H7 (cell line): ENCODE data around the gene EFHD1. TPM values are rescaled to one million over a fixed set of nuclear protein-coding genes. Genes with fewer than 3 reads are reported as not detected.
"Not testable (repeated sequence)": the region's sequence is repeated elsewhere in the genome, so short reads cannot be mapped to it uniquely, and the experiment has no call there.

Experiments
- DNase-seq: peaks from one replicate; pipeline ENCODE4 v3.0.0; 2012
- H3K27me3 ChIP-seq: 2 replicates; pipeline ENCODE4 v1.6.0; 2011; ENCODE audit warnings: mild to moderate bottlenecking, low read length; ENCODE audit not compliant: control insufficient read depth, insufficient read depth
- H3K36me3 ChIP-seq: replicated peaks from 2 replicates; pipeline ENCODE4 v1.5.1; 2011; ENCODE audit warnings: low read length; ENCODE audit not compliant: control insufficient read depth, insufficient read depth
- H3K4me3 ChIP-seq: 2 replicates; pipeline ENCODE4 v1.5.1; 2011; ENCODE audit warnings: low read depth, mild to moderate bottlenecking, control low read depth, low read length, moderate library complexity; ENCODE audit not compliant: insufficient read depth
- total RNA-seq: library from RNA; depleted of rRNA; stranded (reverse); fragments of >200 nt; shearing (Covaris generic); gene quantifications from 2 replicates; pipeline ENCODE4 v1.2.3, GENCODE V29; 2014

EFHD1 gene
- total RNA-seq, 1 experiment from 2014 or later = 3.8 TPM

DNA sequence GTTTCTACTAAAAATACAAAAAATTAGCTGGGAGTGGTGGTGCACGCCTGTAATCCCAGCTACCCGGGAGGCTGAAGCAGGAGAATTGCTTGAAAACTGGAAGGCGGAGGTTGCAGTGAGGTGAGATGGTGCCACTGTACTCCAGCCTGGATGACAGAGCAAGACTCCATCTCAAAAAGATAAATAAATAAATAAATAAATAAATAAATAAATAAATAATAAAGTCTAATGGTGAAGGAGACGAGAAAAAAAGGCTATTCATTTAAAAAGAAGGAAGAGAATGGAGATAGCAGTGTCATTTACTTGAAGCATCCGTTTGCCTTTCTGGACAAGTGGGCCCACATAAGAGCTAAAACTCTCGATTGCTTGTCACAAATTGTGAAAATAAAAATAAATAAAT, 52.0 kb downstream of the EFHD1 start:
- H3K27me3 ChIP-seq, H3K36me3 ChIP-seq, H3K4me3 ChIP-seq, DNase-seq: not testable (repeated sequence)

DNA sequence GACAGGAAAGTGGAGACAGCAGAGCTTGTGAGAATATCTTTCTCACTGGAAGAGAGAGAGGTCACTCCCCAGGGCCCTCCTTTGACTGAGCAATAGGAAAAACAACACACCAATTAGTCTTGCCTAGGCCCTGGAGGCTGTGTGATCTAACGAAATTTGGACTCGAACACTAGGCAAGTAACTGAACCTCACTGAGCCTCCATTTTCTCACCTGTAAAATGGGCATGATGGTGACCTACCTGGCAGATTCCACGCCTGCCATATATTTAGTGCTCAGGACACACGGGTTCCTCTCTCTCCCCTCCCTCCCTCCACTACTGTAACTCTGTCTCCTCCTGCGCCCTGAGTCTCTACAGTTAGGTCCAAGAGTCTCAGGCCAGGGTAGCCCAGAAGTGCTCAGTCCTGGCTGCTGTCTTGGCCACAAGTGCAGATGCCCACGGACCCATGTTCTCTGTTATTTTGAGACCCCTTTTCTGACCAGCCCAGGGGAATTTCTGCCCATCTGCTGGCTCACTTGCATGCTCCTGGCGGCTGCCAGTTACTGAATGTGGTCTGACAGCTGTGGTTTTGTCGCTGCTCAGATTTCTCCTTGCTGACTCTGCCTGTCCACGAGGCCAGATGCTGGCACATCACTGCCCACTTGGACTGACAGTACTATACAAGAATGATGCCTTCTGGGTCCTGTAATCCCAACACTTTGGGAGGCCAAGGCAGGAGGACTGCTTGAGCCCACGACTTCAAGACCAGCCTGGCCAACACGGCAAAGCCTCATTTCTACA, 54.2 kb downstream of the EFHD1 start:
- H3K27me3 ChIP-seq = no peaks in the 10 kb centered on the region
- no peak overlapping the region for H3K4me3 ChIP-seq
- H3K36me3 ChIP-seq = no peaks in the 10 kb centered on the region
- DNase-seq = no peak

DNA sequence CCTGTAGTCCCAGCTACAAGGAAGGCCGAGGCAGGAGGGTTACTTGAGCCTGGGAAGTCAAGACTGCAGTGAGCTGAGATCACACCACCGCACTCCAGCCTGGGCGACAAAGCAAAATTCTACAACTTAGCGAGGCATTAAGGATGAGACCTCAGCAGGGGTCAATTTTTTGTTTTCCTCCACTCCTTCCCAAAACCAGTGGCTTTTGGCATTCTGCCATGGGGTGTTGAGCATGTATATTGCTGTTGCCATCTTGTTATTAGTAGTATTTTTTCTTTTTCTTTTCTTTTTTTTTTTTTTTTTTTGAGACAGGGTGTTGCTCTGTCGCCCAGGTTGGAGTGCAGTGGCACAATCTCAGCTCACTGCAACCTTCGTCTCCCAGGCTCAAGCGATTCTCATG, 54.8 kb downstream of the EFHD1 start:
- DNase-seq = no peak
- no peaks in the 10 kb centered on the region for H3K36me3 ChIP-seq

DNA sequence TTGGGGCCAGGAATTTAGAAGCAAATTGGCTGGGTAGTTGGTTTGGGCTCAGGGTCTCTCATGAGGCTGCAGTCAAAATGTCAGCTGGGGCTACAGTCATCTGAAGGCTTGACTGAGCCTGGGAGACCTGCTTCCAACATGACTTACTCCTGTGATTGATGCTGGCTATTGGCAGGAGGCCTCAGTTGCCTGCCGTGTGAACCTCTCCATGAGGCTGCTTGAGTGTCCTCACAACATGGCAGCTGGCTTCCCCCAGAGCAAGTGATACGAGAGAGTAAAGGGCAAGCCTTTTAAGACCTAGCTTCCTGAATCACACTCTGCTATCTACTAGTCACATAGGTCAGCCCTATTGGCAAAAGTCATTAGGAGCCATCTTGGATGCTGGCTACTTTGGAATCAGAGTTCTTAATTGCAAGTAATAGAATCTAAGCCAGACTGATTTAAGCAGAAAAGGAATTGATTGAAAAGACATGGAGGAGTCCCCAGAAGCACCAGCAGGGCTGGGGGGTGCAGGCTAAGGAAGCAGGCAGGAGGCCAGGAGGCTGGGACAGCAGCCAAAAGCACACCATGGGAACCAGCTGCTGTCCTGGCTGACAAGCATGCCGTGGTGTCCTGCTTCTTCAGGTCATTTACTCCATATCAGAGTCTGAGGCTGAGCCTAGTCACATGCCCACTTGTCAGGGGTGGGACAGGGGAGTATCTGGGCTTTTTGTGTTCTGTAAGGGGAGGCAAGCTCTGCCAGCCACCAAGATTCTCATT, 55.9 kb downstream of the EFHD1 start:
- H3K27me3 ChIP-seq = no peaks in the 10 kb centered on the region
- no peak for DNase-seq
- H3K36me3 ChIP-seq = no peaks in the 10 kb centered on the region
- no peak overlapping the region for H3K4me3 ChIP-seq

More for the DNA sequence above, 54.8 kb downstream of the EFHD1 start:
- H3K27me3 ChIP-seq = no peaks in the 10 kb centered on the region
- H3K4me3 ChIP-seq = no peak overlapping the region

DNA sequence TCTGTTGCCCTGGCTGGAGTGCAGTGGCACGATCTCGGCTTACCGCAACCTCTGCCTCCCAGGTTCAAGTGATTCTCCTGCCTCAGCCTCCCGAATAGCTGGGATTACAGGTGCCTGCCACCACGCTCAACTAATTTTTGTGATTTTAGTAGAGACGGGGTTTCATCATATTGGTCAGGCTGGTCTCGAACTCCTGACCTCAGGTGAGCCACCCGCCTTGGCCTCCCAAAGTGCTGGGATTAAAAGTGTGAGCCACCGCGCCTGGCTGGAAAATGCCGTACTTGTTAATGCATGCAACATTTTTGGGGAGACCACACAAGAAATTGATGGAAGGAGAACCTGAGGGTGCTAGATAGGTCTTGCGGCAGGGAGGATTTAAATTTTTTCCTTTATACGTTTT, 57.7 kb downstream of the EFHD1 start:
- H3K36me3 ChIP-seq, H3K4me3 ChIP-seq, H3K27me3 ChIP-seq, DNase-seq: not testable (repeated sequence)

DNA sequence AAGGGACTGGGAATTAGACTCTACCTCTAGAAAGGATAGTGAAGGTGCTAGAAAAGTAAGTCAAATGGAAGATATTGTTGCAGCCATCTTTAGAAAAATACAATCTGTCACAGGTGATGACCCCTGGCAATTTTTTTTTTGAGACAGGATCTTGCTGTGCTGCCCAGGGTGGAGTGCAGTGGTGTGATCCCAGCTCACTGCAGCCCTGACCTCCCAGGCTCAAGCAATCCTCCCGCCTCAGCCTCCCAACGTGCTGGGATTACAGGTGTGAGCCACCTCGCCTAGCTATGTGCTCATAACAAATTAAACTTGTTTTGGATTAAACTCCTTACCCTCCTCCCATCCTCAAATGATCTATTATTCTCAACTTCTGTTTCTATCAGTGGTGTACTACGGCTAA, 59.9 kb downstream of the EFHD1 start:
- DNase-seq = no peak
- Histone ChIP-seq H3K27me3 (no peaks in the 10 kb centered on the region), H3K36me3 (no peaks in the 10 kb centered on the region), H3K4me3 (no peak overlapping the region)

DNA sequence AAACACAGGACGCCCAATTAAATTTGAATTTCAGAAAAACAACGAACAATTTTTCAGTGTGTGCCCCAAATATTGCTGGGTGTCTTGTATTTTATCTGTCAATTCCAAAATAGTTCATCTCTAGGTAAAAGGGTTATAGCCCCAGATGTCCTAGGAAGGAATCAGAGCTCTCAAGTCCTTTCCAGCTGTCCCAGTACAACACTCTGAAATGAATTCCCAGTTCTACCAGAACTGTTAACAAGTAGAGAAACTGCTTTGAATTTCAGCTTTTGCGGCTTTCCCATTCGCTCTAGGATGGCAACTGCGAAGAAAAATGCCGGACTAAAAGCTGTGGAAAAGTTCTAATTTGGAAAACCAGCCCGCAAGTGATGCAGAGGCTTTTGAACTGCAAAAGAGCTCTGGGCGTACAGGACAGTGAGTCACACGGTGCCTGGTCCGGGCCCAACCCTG, 63.2 kb downstream of the EFHD1 start:
- no peak for DNase-seq
- Histone ChIP-seq H3K36me3 (no peaks in the 10 kb centered on the region), H3K4me3 (no peak overlapping the region; the same call in 1 of the 2 replicates), H3K27me3 (no peaks in the 10 kb centered on the region)

DNA sequence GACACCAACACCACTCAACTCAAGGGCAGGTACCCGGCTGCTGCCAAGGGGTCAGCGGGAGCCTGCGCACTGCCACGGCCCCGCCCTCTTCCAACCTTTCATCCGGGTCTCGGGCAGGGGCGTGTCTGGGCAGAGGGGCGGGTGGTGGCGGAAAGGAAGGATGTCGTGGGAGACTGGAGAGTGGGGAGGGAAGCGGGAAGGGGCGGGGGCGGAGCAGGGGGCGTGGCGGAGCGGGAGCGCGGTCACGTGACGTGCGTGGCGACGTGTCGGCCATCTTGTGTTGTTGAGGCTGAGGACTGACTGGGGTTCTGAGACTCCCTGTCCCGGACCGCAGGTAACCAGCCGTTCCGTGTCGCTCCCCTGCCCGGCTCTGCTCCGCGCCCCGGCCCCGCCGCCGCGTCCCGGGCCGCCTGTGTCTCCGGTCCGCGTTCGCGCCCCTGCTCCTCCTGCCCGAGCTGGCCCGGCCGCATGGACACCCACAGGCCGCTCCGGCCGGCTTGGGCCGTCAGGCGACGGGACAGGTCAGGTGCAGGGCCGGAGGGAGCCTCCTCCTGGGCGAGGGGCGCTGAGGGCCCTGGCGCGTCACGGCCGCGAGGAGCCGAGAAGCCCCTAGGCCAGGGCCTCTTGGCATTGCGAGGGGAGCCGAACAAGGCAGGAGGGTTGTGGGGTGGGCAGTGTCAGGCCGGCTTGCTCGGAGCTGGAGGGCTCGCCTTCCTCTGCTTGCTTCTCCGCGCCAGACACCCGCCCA, 63.8 kb downstream of the EFHD1 start, which contains the start of gene GIGYF2:
GIGYF2 (plus strand) TSS at position 273 of the 748 bp plus-strand sequence. CDS start 37,867 bp downstream, outside the sequence.
- Histone ChIP-seq H3K27me3 (no peaks in the 10 kb centered on the region), H3K4me3 (peak within 1 kb of the TSS; percentile 81), H3K36me3 (0 out of 2 replicates have a peak, but pooled peaks cover 1% of the 10 kb centered on the region)
- DNase-seq = peak; percentile 99

DNA sequence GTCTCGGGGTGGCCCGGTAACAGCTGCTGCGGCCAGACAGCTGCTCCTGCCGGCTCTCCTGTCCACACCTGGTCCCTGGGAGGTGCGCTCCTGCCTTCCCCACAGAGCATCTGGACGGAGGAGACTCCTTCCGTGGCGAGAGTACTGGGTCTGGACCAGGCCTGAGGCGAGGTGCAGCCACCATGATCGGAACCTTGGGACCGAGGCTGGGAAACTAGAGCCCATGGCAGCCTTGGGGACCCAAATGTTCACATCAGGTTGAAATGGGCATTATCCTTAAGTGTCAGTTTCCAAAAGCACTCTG, 64.4 kb downstream of the EFHD1 start:
- H3K4me3 ChIP-seq = peak overlapping the region; percentile 81

DNA sequence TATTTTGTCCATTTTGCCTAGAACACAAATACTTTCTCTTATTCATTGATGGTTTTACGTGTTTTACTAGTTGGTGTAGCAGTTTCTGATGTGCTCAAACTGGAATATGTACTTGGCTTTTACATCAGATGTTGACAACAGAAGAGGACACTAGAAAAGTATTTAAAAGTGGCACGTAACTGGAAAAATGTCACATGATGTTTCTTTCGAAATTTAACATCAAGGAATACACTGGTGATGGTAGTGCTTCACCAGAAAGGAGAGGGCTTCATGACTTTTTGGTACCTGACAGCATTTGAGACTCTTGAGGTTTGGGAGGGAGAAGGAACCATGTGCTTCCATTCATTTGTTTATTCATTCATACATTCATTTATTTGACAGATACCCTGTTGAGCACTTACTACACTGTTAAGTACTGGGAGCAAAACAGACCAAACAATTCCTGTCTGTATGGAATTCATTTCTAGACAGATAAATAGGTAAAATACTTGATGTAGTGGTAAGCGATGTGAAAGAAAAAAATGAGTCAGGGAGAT, 65.2 kb downstream of the EFHD1 start:
- no peaks in the 10 kb centered on the region for H3K27me3 ChIP-seq
- H3K36me3 ChIP-seq = 0 out of 2 replicates have a peak, but pooled peaks cover 1% of the 10 kb centered on the region
- peak overlapping the region; percentile 81 for H3K4me3 ChIP-seq
- DNase-seq = no peak

More for the DNA sequence above, 64.4 kb downstream of the EFHD1 start:
- H3K27me3 ChIP-seq = no peaks in the 10 kb centered on the region
- no peak for DNase-seq
- 0 out of 2 replicates have a peak, but pooled peaks cover 1% of the 10 kb centered on the region for H3K36me3 ChIP-seq

DNA sequence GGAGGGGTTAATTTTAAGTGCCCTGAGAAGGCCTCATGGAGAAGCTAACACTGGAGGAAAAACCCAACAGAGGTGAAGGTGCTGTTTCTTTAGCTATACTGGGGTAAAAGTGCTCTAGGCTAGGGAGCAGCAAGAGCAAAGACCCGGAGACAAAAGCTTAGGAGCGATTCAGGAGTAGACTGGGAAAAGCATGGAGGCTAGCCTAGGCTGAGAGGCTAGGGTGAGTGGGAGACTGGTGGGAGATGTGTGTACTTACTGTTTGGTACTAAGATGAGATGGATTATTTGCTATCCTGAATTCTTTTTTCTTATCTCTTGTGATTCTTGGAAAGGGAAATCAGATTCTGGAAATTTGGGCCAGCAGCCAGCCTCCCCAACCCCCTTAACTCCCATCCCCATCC, 65.7 kb downstream of the EFHD1 start:
- DNase-seq = peak; percentile 50
- Histone ChIP-seq H3K27me3 (no peaks in the 10 kb centered on the region), H3K4me3 (no peak overlapping the region)

DNA sequence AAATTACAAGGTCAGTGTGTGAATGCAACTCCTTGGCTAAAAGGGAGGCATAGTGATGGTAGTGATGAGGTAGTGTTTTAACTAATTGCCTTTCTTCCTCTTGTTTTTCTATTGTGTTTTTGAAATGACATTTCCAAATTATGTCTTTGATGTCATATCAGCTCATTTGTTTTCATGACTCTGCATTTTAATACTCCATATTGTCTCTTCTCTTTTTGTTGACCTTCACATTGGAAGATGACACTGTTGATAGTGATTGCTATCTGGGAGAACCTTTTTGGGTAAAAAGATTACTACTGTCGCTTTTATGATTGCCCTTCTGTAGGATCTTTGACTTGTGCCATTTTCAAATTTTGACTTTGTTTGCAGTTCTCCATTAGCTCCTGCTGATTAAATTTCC, 66.8 kb downstream of the EFHD1 start:
- H3K27me3 ChIP-seq = no peaks in the 10 kb centered on the region
- DNase-seq = no peak
- H3K36me3 ChIP-seq = 0 out of 2 replicates have a peak, but pooled peaks cover 1% of the 10 kb centered on the region
- H3K4me3 ChIP-seq = no peak overlapping the region

More for the DNA sequence above, 65.7 kb downstream of the EFHD1 start:
- 0 out of 2 replicates have a peak, but pooled peaks cover 1% of the 10 kb centered on the region for H3K36me3 ChIP-seq

DNA sequence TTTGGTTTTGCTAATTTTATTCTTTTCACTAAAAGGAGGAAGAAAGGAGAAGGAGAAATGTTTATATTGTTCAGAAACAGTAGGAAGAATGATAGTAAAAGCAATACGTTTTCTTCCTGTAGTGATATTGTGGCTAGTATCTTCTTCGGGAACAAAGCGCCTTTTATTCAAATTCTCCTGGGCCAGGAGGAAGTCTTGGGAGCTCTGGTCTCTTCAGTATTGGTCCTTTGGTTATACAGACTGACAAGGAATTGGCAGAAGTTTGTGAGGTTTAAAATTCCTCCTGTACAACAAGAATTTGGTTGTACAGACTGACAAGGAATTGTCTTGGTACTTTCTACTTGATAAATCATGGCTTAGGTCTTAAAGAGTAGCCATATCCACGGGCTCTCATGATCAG, 73.7 kb downstream of the EFHD1 start:
- no peak for DNase-seq
- H3K36me3 ChIP-seq = no peaks in the 10 kb centered on the region; the same call in 1 of the 2 replicates
- no peaks in the 10 kb centered on the region for H3K27me3 ChIP-seq
- no peak overlapping the region for H3K4me3 ChIP-seq

DNA sequence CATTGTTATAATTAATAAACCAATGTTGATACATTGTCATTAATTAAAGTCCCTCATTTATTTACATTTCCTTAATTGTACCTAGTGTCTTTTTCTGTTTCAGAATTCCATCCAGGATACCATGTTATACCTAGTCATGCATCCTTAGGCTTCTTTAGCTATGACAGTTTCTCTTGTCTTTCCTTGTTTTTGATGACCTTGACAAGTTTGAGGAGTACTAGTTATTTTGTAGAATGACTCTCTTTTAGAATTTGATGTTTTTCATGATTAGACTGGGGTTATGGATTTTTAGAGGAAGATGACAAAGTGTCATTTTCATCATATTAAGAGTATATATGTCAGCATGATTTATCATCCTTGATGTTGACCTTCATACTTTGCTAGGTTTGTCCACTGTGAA, 80.1 kb downstream of the EFHD1 start:
- no peaks in the 10 kb centered on the region for H3K36me3 ChIP-seq
- H3K27me3 ChIP-seq = no peaks in the 10 kb centered on the region
- H3K4me3 ChIP-seq = no peak overlapping the region
- DNase-seq = no peak
